GM12878 (cell line): ENCODE results near the gene UTS2R. TPM values are rescaled to one million over a fixed set of nuclear protein-coding genes. Genes with fewer than 3 reads are reported as not detected.

Experiments
- BACH1 ChIP-seq: fragments of 450-650 bp; IDR thresholded peaks from 2 replicates; pipeline ENCODE4 v1.6.1; 2017; ENCODE audit warnings: mild to moderate bottlenecking, borderline replicate concordance
- BCL3 ChIP-seq: IDR thresholded peaks from 2 replicates; pipeline ENCODE4 v1.6.1; 2011; ENCODE audit warnings: borderline replicate concordance, low read depth, mild to moderate bottlenecking, moderate library complexity, low read length; ENCODE audit not compliant: insufficient read depth, poor library complexity, severe bottlenecking
- BHLHE40 ChIP-seq, 2 experiments: fragments of 450-650 bp in 1 of 2; IDR thresholded peaks; 2 replicates each; pipeline ENCODE4 v1.6.1; 2011 to 2017; ENCODE audit warnings: low read depth in 2 of 2, borderline replicate concordance in 1 of 2, improper control_type of control experiment in 1 of 2, low read length in 1 of 2, mild to moderate bottlenecking in 1 of 2
- E2F4 ChIP-seq: IDR thresholded peaks from 2 replicates; pipeline ENCODE4 v1.6.1; 2012; ENCODE audit warnings: low read depth, low read length, improper control_type of control experiment
- EED ChIP-seq: sonication (generic); IDR thresholded peaks from 2 replicates; pipeline ENCODE4 v1.6.1; 2016; ENCODE audit warnings: antibody characterized with exemption, low read depth
- EGR1 ChIP-seq, 2 experiments: IDR thresholded peaks; 1 replicate in 1 of 2; 2 replicates in 1 of 2; pipeline ENCODE4 v1.6.1; 2011 to 2012; ENCODE audit warnings: low read depth in 2 of 2, low read length in 2 of 2, borderline replicate concordance in 1 of 2, mild to moderate bottlenecking in 1 of 2, moderate library complexity in 1 of 2
- FOXK2 ChIP-seq: fragments of 450-650 bp; IDR thresholded peaks from 2 replicates; pipeline ENCODE4 v1.6.1; 2017; ENCODE audit warnings: mild to moderate bottlenecking, moderate library complexity
- HDAC2 ChIP-seq: fragments of 200-600 bp; sonication (generic); IDR thresholded peaks from 2 replicates; pipeline ENCODE4 v1.6.1; 2017
- IKZF2 ChIP-seq, 2 experiments: fragments of 450-650 bp; IDR thresholded peaks; 2 replicates each; pipeline ENCODE4 v1.6.1; 2017; ENCODE audit warnings: mild to moderate bottlenecking in 2 of 2, moderate library complexity in 2 of 2
- KLF5 ChIP-seq: fragments of 450-650 bp; IDR thresholded peaks from 2 replicates; pipeline ENCODE4 v1.6.1; 2014; ENCODE audit warnings: mild to moderate bottlenecking; ENCODE audit not compliant: partially characterized antibody
- LARP7 ChIP-seq: fragments of 450-650 bp; IDR thresholded peaks from 2 replicates; pipeline ENCODE4 v1.6.1; 2017; ENCODE audit warnings: mild to moderate bottlenecking
- NR2F1 ChIP-seq: fragments of 450-650 bp; conservative IDR thresholded peaks from 2 replicates; pipeline ENCODE4 v1.6.1; 2017; ENCODE audit warnings: mild to moderate bottlenecking
- RB1 ChIP-seq: fragments of 450-650 bp; formaldehyde crosslinking; IDR thresholded peaks from 2 replicates; pipeline ENCODE4 v1.6.1; 2017; ENCODE audit warnings: mild to moderate bottlenecking, borderline replicate concordance
- RELB ChIP-seq: fragments of 450-650 bp; IDR thresholded peaks from 2 replicates; pipeline ENCODE4 v1.6.1; 2017; ENCODE audit warnings: low read depth, mild to moderate bottlenecking, moderate library complexity
- REST ChIP-seq: IDR thresholded peaks from 2 replicates; pipeline ENCODE4 v1.6.1; 2012; ENCODE audit warnings: mild to moderate bottlenecking, low read depth, low read length
- USF2 ChIP-seq: IDR thresholded peaks from 2 replicates; pipeline ENCODE4 v1.6.1; 2011; ENCODE audit warnings: low read depth, low read length, improper control_type of control experiment, borderline replicate concordance
- YY1 ChIP-seq: IDR thresholded peaks from 2 replicates; pipeline ENCODE4 v1.6.1; 2011; ENCODE audit warnings: low read depth, mild to moderate bottlenecking, low read length
- ZBTB33 ChIP-seq: fragments of 450-650 bp; IDR thresholded peaks from 2 replicates; pipeline ENCODE4 v1.6.1; 2017; ENCODE audit warnings: mild to moderate bottlenecking
- polyA plus RNA-seq, 11 experiments: library from polyadenylated mRNA; depleted of rRNA in 4 of 11; unstranded in 6 of 11; stranded (reverse) in 5 of 11; fragments of >200 nt; fragmentation: Nextera tagmentation in 4 of 11; fragmentation: Illumina TruSeq in 1 of 11; extraction: Ambion mirVana in 4 of 11; extraction: Trizol in 1 of 11; gene quantifications; 1 replicate in 1 of 11; 2 replicates in 10 of 11; pipeline versions ENCODE4 v1.2.1 to v1.2.3, GENCODE V29; 2011 to 2016; ENCODE audit warnings: inconsistent platforms in 2 of 11, missing spikeins in 2 of 11, low read depth in 1 of 11
- total RNA-seq, 4 experiments: library from RNA; depleted of rRNA in 3 of 4; stranded (reverse); fragments of >200 nt in 3 of 4; fragmentation: Illumina TruSeq in 1 of 4; extraction: Trizol in 1 of 4; gene quantifications; 2 replicates each; pipeline versions ENCODE4 v1.2.1 to v1.2.3, GENCODE V29; 2013 to 2021

UTS2R gene
- total and polyA plus RNA-seq, 10 of the 15 experiments (the other 5 are each of a cell fraction or from before 2014, with no cell fraction given): 0.04 to 0.36 (median 0.11) TPM; not detected in 6

GRCh38 chr17:82372249-82373071 is 895 bp downstream of the UTS2R start (continued):
- TF ChIP-seq REST (no peak), YY1 (no peak), USF2 (no peak), HDAC2 (no peak), NR2F1 (0 out of 2 replicates have a peak, but pooled peaks have one; percentile 20), ZBTB33 (no peak), FOXK2 (no peak), IKZF2 (IDR thresholded peaks at IDR 0.05) (peak; percentile 32 to 51; a peak in 2 of 4 replicates), BACH1 (no peak), LARP7 (no peak), EGR1 (IDR thresholded peaks at IDR 0.05; ENCODE audit: borderline replicate concordance in 1 of 2, low read depth in 2 of 2, low read length in 2 of 2) (peak in 1 of 2 experiments; percentile 69; a peak in 1 of 3 replicates), RB1 (no peak), EED (0 out of 2 replicates have a peak, but pooled peaks have one; percentile 26), RELB (no peak), E2F4 (no peak), BHLHE40 (IDR thresholded peaks at IDR 0.05; ENCODE audit: borderline replicate concordance in 1 of 2, low read depth in 2 of 2, low read length in 1 of 2) (peak in 1 of 2 experiments; percentile 28; a peak in 1 of 4 replicates), BCL3 (no peak), KLF5 (no peak)
